ENCODE measurements around the gene INSRR.

INSRR gene

GRCh38 chr1:156873659-156874058 is 14.7 kb upstream of the INSRR start:
- no peaks in the 10 kb centered on the region for H3K36me3 ChIP-seq (ENCODE audit: control insufficient read depth, insufficient read depth, low read length)
- no peak for TF ChIP-seq CTCF (IDR thresholded peaks at IDR 0.05; ENCODE audit: insufficient read depth, low read length, poor library complexity, severe bottlenecking)
- no peak for DNase-seq (ENCODE audit: extremely low read depth, insufficient read length)
- H3K27me3 ChIP-seq (replicated peaks; ENCODE audit: control insufficient read depth, insufficient read depth, low read length): no peaks in the 10 kb centered on the region; the same call in 1 of the 2 replicates
- H3K4me3 ChIP-seq (replicated peaks; ENCODE audit: low read depth, low read length): no peak overlapping the region

- no peak for DNase-seq (ENCODE audit: extremely low read depth, insufficient read length)
- no peaks in the 10 kb centered on the region for H3K36me3 ChIP-seq (ENCODE audit: control insufficient read depth, insufficient read depth, low read length)
- H3K4me3 ChIP-seq (replicated peaks; ENCODE audit: low read depth, low read length): no peak overlapping the region
- no peaks in the 10 kb centered on the region for H3K27me3 ChIP-seq (replicated peaks; ENCODE audit: control insufficient read depth, insufficient read depth, low read length)
- no peak for TF ChIP-seq CTCF (IDR thresholded peaks at IDR 0.05; ENCODE audit: insufficient read depth, low read length, poor library complexity, severe bottlenecking)
Observed at GRCh38 chr1:156869455-156869854, 10.5 kb upstream of the INSRR start.

GRCh38 chr1:156868341-156868740 is 9.4 kb upstream of the INSRR start:
- DNase-seq (ENCODE audit: extremely low read depth, insufficient read length): no peak
- TF ChIP-seq CTCF (IDR thresholded peaks at IDR 0.05; ENCODE audit: insufficient read depth, low read length, poor library complexity, severe bottlenecking): no peak
- no peaks in the 10 kb centered on the region for H3K36me3 ChIP-seq (ENCODE audit: control insufficient read depth, insufficient read depth, low read length)
- no peaks in the 10 kb centered on the region for H3K27me3 ChIP-seq (replicated peaks; ENCODE audit: control insufficient read depth, insufficient read depth, low read length)
- H3K4me3 ChIP-seq (replicated peaks; ENCODE audit: low read depth, low read length): no peak overlapping the region

- no peaks in the 10 kb centered on the region; the same call in 1 of the 2 replicates for H3K27me3 ChIP-seq (replicated peaks; ENCODE audit: control insufficient read depth, insufficient read depth, low read length)
- no peak overlapping the region for H3K4me3 ChIP-seq (replicated peaks; ENCODE audit: low read depth, low read length)
- TF ChIP-seq CTCF (IDR thresholded peaks at IDR 0.05; ENCODE audit: insufficient read depth, low read length, poor library complexity, severe bottlenecking): no peak
- no peaks in the 10 kb centered on the region for H3K36me3 ChIP-seq (ENCODE audit: control insufficient read depth, insufficient read depth, low read length)
- no peak for DNase-seq (ENCODE audit: extremely low read depth, insufficient read length)
Observed at GRCh38 chr1:156866249-156866909, 7.5 kb upstream of the INSRR start.

GRCh38 chr1:156865865-156866248 is 6.9 kb upstream of the INSRR start:
- Histone ChIP-seq H3K4me3 (replicated peaks; ENCODE audit: low read depth, low read length) (no peak overlapping the region), H3K36me3 (ENCODE audit: control insufficient read depth, insufficient read depth, low read length) (no peaks in the 10 kb centered on the region), H3K27me3 (replicated peaks; ENCODE audit: control insufficient read depth, insufficient read depth, low read length) (no peaks in the 10 kb centered on the region; the same call in 1 of the 2 replicates)
- TF ChIP-seq CTCF (IDR thresholded peaks at IDR 0.05; ENCODE audit: insufficient read depth, low read length, poor library complexity, severe bottlenecking): no peak
- no peak for DNase-seq (ENCODE audit: extremely low read depth, insufficient read length)

GRCh38 chr1:156865258-156865657 is 6.3 kb upstream of the INSRR start:
- Histone ChIP-seq H3K4me3 (replicated peaks; ENCODE audit: low read depth, low read length) (no peak overlapping the region), H3K36me3 (ENCODE audit: control insufficient read depth, insufficient read depth, low read length) (no peaks in the 10 kb centered on the region), H3K27me3 (replicated peaks; ENCODE audit: control insufficient read depth, insufficient read depth, low read length) (no peaks in the 10 kb centered on the region; the same call in 1 of the 2 replicates)
- no peak for DNase-seq (ENCODE audit: extremely low read depth, insufficient read length)
- no peak for TF ChIP-seq CTCF (IDR thresholded peaks at IDR 0.05; ENCODE audit: insufficient read depth, low read length, poor library complexity, severe bottlenecking)

Measured in GM06990 (cell line).